Ectodermal cell (in vitro differentiated cells): ENCODE results near the gene LILRB1. TPM values are rescaled to one million over a fixed set of nuclear protein-coding genes. Genes with fewer than 3 reads are reported as not detected.
"Not testable (repeated sequence)": the region's sequence is repeated elsewhere in the genome, so short reads cannot be mapped to it uniquely, and the experiment has no call there.

Experiments
- H3K27ac ChIP-seq: 2 replicates; pipeline ENCODE4 v1.7.0; 2013; ENCODE audit warnings: mild to moderate bottlenecking, low read depth, low read length; ENCODE audit not compliant: insufficient read depth, poor library complexity, severe bottlenecking
- H3K27me3 ChIP-seq: 2 replicates; pipeline ENCODE4 v1.7.0; 2013; ENCODE audit warnings: mild to moderate bottlenecking, low read length; ENCODE audit not compliant: insufficient read depth, control insufficient read depth, poor library complexity, severe bottlenecking
- H3K36me3 ChIP-seq: one replicate; pipeline ENCODE4 v1.7.0; 2013; ENCODE audit warnings: low read length; ENCODE audit not compliant: control insufficient read depth, insufficient read depth
- H3K4me1 ChIP-seq: one replicate; pipeline ENCODE4 v1.7.0; 2013; ENCODE audit warnings: low read length; ENCODE audit not compliant: control insufficient read depth, insufficient read depth
- H3K4me3 ChIP-seq: 2 replicates; pipeline ENCODE4 v1.7.0; 2013; ENCODE audit warnings: low read depth, low read length, control low read depth; ENCODE audit not compliant: insufficient read depth
- H3K9me3 ChIP-seq: 2 replicates; pipeline ENCODE4 v1.7.0; 2013; ENCODE audit warnings: mild to moderate bottlenecking, low read length, moderate library complexity; ENCODE audit not compliant: control insufficient read depth
- WGBS, 2 experiments: methylation state at CpG; one replicate each; pipeline ENCODE4 v1.1.7; 2013; ENCODE audit warnings: missing lambda C conversion rate in 2 of 2; 5-methylcytosine and 5-hydroxymethylcytosine counted together
- polyA plus RNA-seq, 4 experiments: library from polyadenylated mRNA; stranded (reverse); fragments of 50-300 nt; gene quantifications; one replicate each; pipeline ENCODE4 v1.2.3, GENCODE V29; 2013

LILRB1 gene
- not detected for polyA plus RNA-seq (2013, experiment 1 of 4)
- not detected for polyA plus RNA-seq (2013, experiment 2 of 4)
- polyA plus RNA-seq (2013, experiment 3 of 4): not detected
- not detected for polyA plus RNA-seq (2013, experiment 4 of 4)

GRCh38 chr19:54630262-54630661 is at the start of gene LILRB1:
LILRB1 (plus strand) TSS chr19:54630484; CDS start chr19:54631074, 590 bp downstream.
- not testable (repeated sequence) for H3K27ac ChIP-seq, H3K4me1 ChIP-seq, H3K36me3 ChIP-seq, H3K9me3 ChIP-seq, H3K4me3 ChIP-seq, H3K27me3 ChIP-seq
- 78 to 81% methylated on average over 9 of the region's 9 CpGs for WGBS, 2 experiments

- no peaks in the 10 kb centered on the region for H3K36me3 ChIP-seq
- H3K9me3 ChIP-seq: peaks cover 23% of the 10 kb centered on the region
- no peak overlapping the region for H3K27ac ChIP-seq
- H3K4me1 ChIP-seq: no peaks in the 10 kb centered on the region
- 67 to 68% methylated on average over 5 of the region's 5 CpGs for WGBS, 2 experiments
- H3K27me3 ChIP-seq: no peaks in the 10 kb centered on the region
- no peak overlapping the region for H3K4me3 ChIP-seq
These were observed 43.9 kb upstream of the LILRB1 start for GRCh38 chr19:54586397-54586796.

DNA sequence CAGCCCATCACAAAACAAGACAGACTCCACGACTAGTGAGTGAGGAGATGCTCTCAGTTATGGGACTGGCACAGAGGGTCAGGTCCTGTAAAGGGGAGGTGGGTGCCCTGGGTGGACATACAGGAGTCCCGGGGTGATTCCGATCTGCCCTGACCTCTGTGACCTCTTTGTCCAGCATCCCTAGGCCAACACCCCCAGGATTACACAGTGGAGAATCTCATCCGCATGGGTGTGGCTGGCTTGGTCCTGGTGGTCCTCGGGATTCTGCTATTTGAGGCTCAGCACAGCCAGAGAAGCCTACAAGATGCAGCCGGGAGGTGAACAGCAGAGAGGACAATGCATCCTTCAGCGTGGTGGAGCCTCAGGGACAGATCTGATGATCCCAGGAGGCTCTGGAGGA is 43.3 kb upstream of the LILRB1 start:
- Histone ChIP-seq H3K27me3 (no peaks in the 10 kb centered on the region), H3K4me3 (no peak overlapping the region), H3K27ac (no peak overlapping the region), H3K36me3 (no peaks in the 10 kb centered on the region), H3K4me1 (no peaks in the 10 kb centered on the region), H3K9me3 (peaks cover 24% of the 10 kb centered on the region)
- 56 to 61% methylated on average over 7 of the region's 7 CpGs for WGBS, 2 experiments

- H3K4me1 ChIP-seq, H3K27ac ChIP-seq, H3K27me3 ChIP-seq, H3K4me3 ChIP-seq, H3K36me3 ChIP-seq: not testable (repeated sequence)
- H3K9me3 ChIP-seq: peaks cover 16% of the 10 kb centered on the region
- WGBS, 2 experiments: 53 to 57% methylated on average over 6 of the region's 6 CpGs
These were observed 36.8 kb upstream of the LILRB1 start, which contains the start of gene LILRA1 for GRCh38 chr19:54593445-54593844. LILRA1 (plus strand) TSS chr19:54593632; CDS start chr19:54594245, 613 bp downstream.

DNA sequence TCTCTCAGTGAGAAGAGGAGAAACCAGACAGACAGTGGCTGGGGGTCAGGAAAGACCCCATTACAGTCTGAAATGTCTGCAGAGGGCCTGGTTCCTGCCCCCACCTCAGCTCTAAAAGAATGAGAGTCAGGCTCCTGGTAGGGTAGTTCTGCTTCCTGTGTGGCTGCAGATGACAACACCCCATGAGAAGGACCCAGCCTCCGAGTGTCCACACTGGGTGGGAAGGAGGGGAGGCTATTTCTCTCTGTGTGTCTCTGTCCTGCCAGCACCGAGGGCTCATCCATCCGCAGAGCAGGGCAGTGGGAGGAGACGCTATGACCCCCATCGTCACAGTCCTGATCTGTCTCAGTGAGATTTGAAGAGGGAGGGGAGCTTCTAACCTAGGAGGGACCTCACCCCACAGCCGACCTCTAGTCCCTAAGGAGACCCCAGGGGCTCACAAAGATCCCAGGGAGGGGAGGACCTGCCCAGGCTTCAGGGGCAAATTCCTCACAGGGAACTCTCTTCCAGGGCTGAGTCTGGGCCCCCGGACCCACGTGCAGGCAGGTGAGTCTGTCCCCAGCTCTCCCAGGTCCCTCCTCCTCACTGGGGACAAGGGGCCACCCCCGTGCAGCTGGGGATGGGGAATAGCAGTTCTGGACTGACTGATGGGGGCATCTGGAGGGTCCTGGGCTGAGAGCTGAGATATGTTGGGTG is 36.2 kb upstream of the LILRB1 start:
- not testable (repeated sequence) for H3K36me3 ChIP-seq, H3K4me1 ChIP-seq, H3K4me3 ChIP-seq, H3K27me3 ChIP-seq, H3K27ac ChIP-seq
- H3K9me3 ChIP-seq: peaks cover 15% of the 10 kb centered on the region
- 73 to 79% methylated on average over 9 of the region's 9 CpGs for WGBS, 2 experiments

DNA sequence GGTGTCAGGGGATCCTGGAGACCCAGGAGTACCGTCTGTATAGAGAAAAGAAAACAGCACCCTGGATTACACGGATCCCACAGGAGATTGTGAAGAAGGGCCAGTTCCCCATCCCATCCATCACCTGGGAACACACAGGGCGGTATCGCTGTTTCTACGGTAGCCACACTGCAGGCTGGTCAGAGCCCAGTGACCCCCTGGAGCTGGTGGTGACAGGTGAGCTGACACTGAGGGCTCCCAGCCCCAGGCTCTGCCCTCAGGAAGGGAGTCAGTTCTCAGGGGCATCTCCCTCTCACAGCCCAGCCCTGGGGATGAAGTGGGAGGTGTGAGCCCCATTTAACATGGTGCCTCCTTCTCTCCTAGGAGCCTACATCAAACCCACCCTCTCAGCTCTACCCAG is 35.5 kb upstream of the LILRB1 start:
- Histone ChIP-seq H3K4me3 (no peak overlapping the region), H3K4me1 (no peaks in the 10 kb centered on the region), H3K9me3 (peaks cover 12% of the 10 kb centered on the region), H3K27me3 (no peaks in the 10 kb centered on the region), H3K36me3 (no peaks in the 10 kb centered on the region), H3K27ac (no peak overlapping the region)
- WGBS, 2 experiments: 83 to 87% methylated on average over 5 of the region's 5 CpGs

GRCh38 chr19:54595680-54596436 is 34.4 kb upstream of the LILRB1 start:
- H3K9me3 ChIP-seq: peaks cover 13% of the 10 kb centered on the region

GRCh38 chr19:54600212-54600611 is 30.1 kb upstream of the LILRB1 start:
- Histone ChIP-seq H3K4me3 (no peak overlapping the region), H3K36me3 (no peaks in the 10 kb centered on the region), H3K4me1 (no peaks in the 10 kb centered on the region), H3K27me3 (no peaks in the 10 kb centered on the region), H3K9me3 (peaks cover 14% of the 10 kb centered on the region), H3K27ac (no peak overlapping the region)
- WGBS, 2 experiments: 54 to 57% methylated on average over 5 of the region's 5 CpGs

More at GRCh38 chr19:54595680-54596436, 34.4 kb upstream of the LILRB1 start:
- H3K4me3 ChIP-seq, H3K27me3 ChIP-seq, H3K36me3 ChIP-seq, H3K27ac ChIP-seq, H3K4me1 ChIP-seq: not testable (repeated sequence)
- whole genome bisulfite sequencing, 2 experiments: 79 to 83% methylated on average over 26 of the region's 26 CpGs

DNA sequence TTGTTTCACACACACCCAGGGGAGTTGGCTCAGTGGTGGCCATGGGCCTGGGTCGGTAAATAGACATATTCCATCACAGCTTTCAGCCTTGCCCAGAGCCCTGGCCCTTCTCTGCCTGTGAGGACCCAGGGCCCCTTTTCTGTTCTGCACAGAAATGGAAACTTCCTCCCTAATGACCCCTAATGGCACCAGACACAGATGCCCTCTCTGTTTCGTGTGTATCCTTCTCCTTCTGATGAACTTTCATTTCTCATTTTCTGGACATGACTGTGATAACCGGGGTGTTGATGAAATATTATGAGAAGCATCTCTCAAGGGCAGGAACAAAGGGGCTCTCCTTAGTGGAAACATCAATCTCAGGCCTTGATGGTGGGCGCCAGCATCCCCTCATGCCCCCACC is 24.1 kb upstream of the LILRB1 start:
- H3K4me3 ChIP-seq: no peak overlapping the region
- no peaks in the 10 kb centered on the region for H3K4me1 ChIP-seq
- H3K36me3 ChIP-seq: no peaks in the 10 kb centered on the region
- WGBS, 2 experiments: 63 to 70% methylated on average over 3 to 4 of the region's 4 CpGs
- peaks cover 5% of the 10 kb centered on the region for H3K9me3 ChIP-seq
- no peak overlapping the region for H3K27ac ChIP-seq
- H3K27me3 ChIP-seq: no peaks in the 10 kb centered on the region
